GM12878 (cell line): Measurements from ENCODE around the gene SLC39A11. TPM values are rescaled to one million over a fixed set of nuclear protein-coding genes. Genes with fewer than 3 reads are reported as not detected.

Experiments used
- ATAC-seq: fragments of 200-7000 bp; cut with Tn5 transposase; 3 replicates; pipeline ENCODE4 v1.9.1; 2020; ENCODE audit warnings: mild to moderate bottlenecking, moderate library complexity
- BruUV-seq: library from RNA; stranded (reverse); fragments of 400-500 nt; replicated peaks from 2 replicates; lab custom pipeline; 2021; lab: Mats Ljungman, UMichigan
- CTCF ChIA-PET: fragments of 300-600 bp; sonication (Branson Sonifier 250); formaldehyde crosslinking; extraction: SDS; loops from one replicate; lab custom pipeline; 2021; ENCODE audit warnings: inconsistent platforms; lab: Yijun Ruan, JAX
- POLR2A ChIA-PET: fragments of 350-600 bp; formaldehyde crosslinking; extraction: SDS; loops from one replicate; lab custom pipeline; 2021; ENCODE audit warnings: inconsistent platforms; lab: Charles Lee
- RAD21 ChIA-PET: fragments of 300-600 bp; sonication (Branson Sonifier 250); formaldehyde crosslinking; loops from one replicate; lab custom pipeline; 2023; ENCODE audit warnings: antibody characterized with exemption; ENCODE audit not compliant: unreplicated experiment; lab: Charles Lee
- SMC1A ChIA-PET: fragments of 300-600 bp; sonication (Branson Sonifier 250); formaldehyde crosslinking; loops from one replicate; lab custom pipeline; 2023; ENCODE audit not compliant: unreplicated experiment, uncharacterized antibody; lab: Charles Lee
- DNase-seq: peaks from one replicate; pipeline ENCODE4 v3.0.0-alpha.2; 2011; ENCODE audit warnings: low read depth, low spot score
- FAIRE-seq: peaks from 3 replicates; lab custom pipeline; 2011; peaks lifted over from hg19 to GRCh38; lab: Jason Lieb, UNC
- H2AFZ ChIP-seq: 2 replicates; pipeline ENCODE4 v1.6.0; 2011; ENCODE audit warnings: low read depth, low read length, control low read depth; ENCODE audit not compliant: control insufficient read depth
- H3K27ac ChIP-seq: 2 replicates; pipeline ENCODE4 v1.5.1; 2011; ENCODE audit warnings: control low read depth; ENCODE audit not compliant: control insufficient read depth, insufficient read depth
- H3K27me3 ChIP-seq, 2 experiments: replicated peaks in 1 of 2; 2 replicates each; pipeline versions ENCODE4 v1.6.0 to v1.6.1; 2011; ENCODE audit warnings: low read length in 1 of 2; ENCODE audit not compliant: control insufficient read depth in 2 of 2, insufficient read depth in 2 of 2
- H3K36me3 ChIP-seq, 2 experiments: 2 replicates each; pipeline ENCODE4 v1.5.1; 2011; ENCODE audit warnings: low read length in 1 of 2; ENCODE audit not compliant: control insufficient read depth in 2 of 2, insufficient read depth in 2 of 2
- H3K4me1 ChIP-seq: 2 replicates; pipeline ENCODE4 v1.6.1; 2011; ENCODE audit warnings: mild to moderate bottlenecking, low read length, moderate library complexity, mixed read lengths; ENCODE audit not compliant: control insufficient read depth, insufficient read depth
- H3K4me2 ChIP-seq: 2 replicates; pipeline ENCODE4 v1.6.0; 2011; ENCODE audit warnings: control low read depth; ENCODE audit not compliant: control insufficient read depth, insufficient read depth
- H3K4me3 ChIP-seq: fragments of 200-600 bp; sonication (generic); 2 replicates; pipeline ENCODE4 v1.5.1; 2016
- H3K79me2 ChIP-seq: 2 replicates; pipeline ENCODE4 v1.6.0; 2011; ENCODE audit warnings: low read length; ENCODE audit not compliant: control insufficient read depth, insufficient read depth
- H3K9ac ChIP-seq: 2 replicates; pipeline ENCODE4 v1.8.0; 2011; ENCODE audit warnings: low read length, control low read depth, mixed read lengths; ENCODE audit not compliant: control insufficient read depth, insufficient read depth
- H3K9me3 ChIP-seq: replicated peaks from 3 replicates; pipeline ENCODE4 v1.5.1; 2011; ENCODE audit warnings: mild to moderate bottlenecking, low read length; ENCODE audit not compliant: control insufficient read depth, insufficient read depth
- H4K20me1 ChIP-seq: 2 replicates; pipeline ENCODE4 v1.6.0; 2011; ENCODE audit not compliant: control insufficient read depth, insufficient read depth
- CHD1 ChIP-seq: IDR thresholded peaks from 2 replicates; pipeline ENCODE4 v1.6.1; 2012; ENCODE audit warnings: low read depth, low read length, improper control_type of control experiment
- HDGF ChIP-seq: fragments of 450-650 bp; IDR thresholded peaks from 2 replicates; pipeline ENCODE4 v1.6.1; 2016; ENCODE audit warnings: antibody characterized with exemption
- TCF3 ChIP-seq: IDR thresholded peaks from 2 replicates; pipeline ENCODE4 v1.6.1; 2012; ENCODE audit warnings: low read depth, mild to moderate bottlenecking, low read length, borderline replicate concordance; ENCODE audit not compliant: insufficient read depth
- ZBED1 ChIP-seq: IDR thresholded peaks from 2 replicates; pipeline ENCODE4 v1.6.1; 2016; ENCODE audit warnings: borderline replicate concordance
- ZBTB4 ChIP-seq: fragments of 450-650 bp; formaldehyde crosslinking; IDR thresholded peaks from 2 replicates; pipeline ENCODE4 v1.4.0; 2022; ENCODE audit warnings: mild to moderate bottlenecking, moderate library complexity
- ZNF207 ChIP-seq: fragments of 450-650 bp; IDR thresholded peaks from 2 replicates; pipeline ENCODE4 v1.6.1; 2014; ENCODE audit warnings: antibody characterized with exemption, mild to moderate bottlenecking, borderline replicate concordance
- WGBS: methylation state at CpG from one replicate; pipeline ENCODE4 v1.1.6; 2016; ENCODE audit warnings: low lambda C conversion rate; ENCODE audit not compliant: insufficient replicate concordance, insufficient coverage; ENCODE audit errors: missing lambda C conversion rate; 5-methylcytosine and 5-hydroxymethylcytosine counted together
- in situ Hi-C: fragments of 300-500 bp; cut with MboI; formaldehyde crosslinking; loops from 9 replicates; pipeline ENCODE4 v1.14.3; 2018; ENCODE audit warnings: mixed read lengths
- intact Hi-C: fragments of 100-400 bp; cut with micrococcal nuclease; formaldehyde crosslinking; loops from one replicate; pipeline ENCODE4 v1.14.2; 2022; ENCODE audit not compliant: unreplicated experiment
- polyA plus RNA-seq, 11 experiments: library from polyadenylated mRNA; depleted of rRNA in 4 of 11; unstranded in 6 of 11; stranded (reverse) in 5 of 11; fragments of >200 nt; fragmentation: Nextera tagmentation in 4 of 11; fragmentation: Illumina TruSeq in 1 of 11; extraction: Ambion mirVana in 4 of 11; extraction: Trizol in 1 of 11; gene quantifications; 1 replicate in 1 of 11; 2 replicates in 10 of 11; pipeline versions ENCODE4 v1.2.1 to v1.2.3, GENCODE V29; 2011 to 2016; ENCODE audit warnings: inconsistent platforms in 2 of 11, missing spikeins in 2 of 11, low read depth in 1 of 11
- total RNA-seq, 4 experiments: library from RNA; depleted of rRNA in 3 of 4; stranded (reverse); fragments of >200 nt in 3 of 4; fragmentation: Illumina TruSeq in 1 of 4; extraction: Trizol in 1 of 4; gene quantifications; 2 replicates each; pipeline versions ENCODE4 v1.2.1 to v1.2.3, GENCODE V29; 2013 to 2021

The SLC39A11 gene
- total and polyA plus RNA-seq, 10 of the 15 experiments (the other 5 are each of a cell fraction or from before 2014, with no cell fraction given) = 8.6 to 23.8 (median 14.0) TPM

- RAD21 ChIA-PET = no interaction called here
- TF ChIP-seq ZBTB4 (CRISPR knock-in tag) (no peak), CHD1 (no peak), ZNF207 (no peak), ZBED1 (no peak), HDGF (no peak), TCF3 (no peak)
- TF ChIP-seq, all 136 proteins: peak for 0
- BruUV-seq = no TSS peak
Measured at GRCh38 chr17:72887917-72888316, 204.6 kb downstream of the SLC39A11 start.

More at GRCh38 chr17:72887917-72888316, 204.6 kb downstream of the SLC39A11 start:
- Histone ChIP-seq H3K4me3 (no peak overlapping the region), H3K4me1 (no peaks in the 10 kb centered on the region), H3K27me3 (no peaks in the 10 kb centered on the region), H4K20me1 (no peaks in the 10 kb centered on the region), H3K4me2 (peak overlapping the region; percentile 5; the same call in 1 of the 2 replicates), H3K79me2 (no peaks in the 10 kb centered on the region), H3K9me3 (no peaks in the 10 kb centered on the region; the same call in 2 of the 3 replicates), H3K27ac (no peak overlapping the region), H3K9ac (no peak overlapping the region), H2AFZ (no peak overlapping the region), H3K36me3 (no peaks in the 10 kb centered on the region; a peak in 1 of 4 replicates)
- 2% methylated on average over 4 of the region's 4 CpGs for WGBS
- in situ Hi-C loops = no loop called here
- ChIA-PET SMC1A (no interaction called here), POLR2A (no interaction called here), CTCF (no interaction called here)
- FAIRE-seq (no peak), DNase-seq (no peak), ATAC-seq (no peak)
- intact Hi-C loops = no loop called here
